IMR-90 (cell line): ENCODE data around the gene SSH2. TPM values are rescaled to one million over a fixed set of nuclear protein-coding genes. Genes with fewer than 3 reads are reported as not detected.

ENCODE experiments used
- ATAC-seq: fragments of 200-7000 bp; cut with Tn5 transposase; 2 replicates; pipeline ENCODE4 v1.9.1; 2020; ENCODE audit warnings: low read depth, mild to moderate bottlenecking, moderate library complexity
- BruUV-seq: library from RNA; stranded (reverse); fragments of 400-500 nt; replicated peaks from 2 replicates; lab custom pipeline; 2021; lab: Mats Ljungman, UMichigan
- CTCF ChIA-PET: fragments of 300-600 bp; formaldehyde crosslinking; extraction: SDS; loops from one replicate; lab custom pipeline; 2021; ENCODE audit warnings: antibody characterized with exemption; lab: Yijun Ruan, JAX
- POLR2A ChIA-PET: fragments of 300-600 bp; sonication (Branson Sonifier 250); formaldehyde crosslinking; loops from one replicate; lab custom pipeline; 2022; ENCODE audit warnings: antibody characterized with exemption; ENCODE audit not compliant: unreplicated experiment; lab: Charles Lee
- DNase-seq: peaks from one replicate; pipeline ENCODE4 v3.0.0; 2013
- H2AFZ ChIP-seq: replicated peaks from 2 replicates; pipeline ENCODE3; 2013; ENCODE audit warnings: low read length, mild to moderate bottlenecking; ENCODE audit not compliant: poor library complexity
- H2AK5ac ChIP-seq: 2 replicates; pipeline ENCODE4 v1.6.1; 2013; ENCODE audit warnings: low read depth, low read length, inconsistent platforms
- H2AK9ac ChIP-seq: replicated peaks from 2 replicates; pipeline ENCODE3; 2013; ENCODE audit warnings: mild to moderate bottlenecking, low read depth, low read length, moderate library complexity; ENCODE audit not compliant: poor library complexity
- H2BK120ac ChIP-seq: 2 replicates; pipeline ENCODE4 v1.6.1; 2013; ENCODE audit warnings: low read depth, low read length, inconsistent platforms
- H2BK15ac ChIP-seq: 3 replicates; pipeline ENCODE4 v1.6.1; 2013; ENCODE audit warnings: low read depth, low read length, inconsistent platforms
- H2BK20ac ChIP-seq: 2 replicates; pipeline ENCODE4 v1.6.1; 2013; ENCODE audit warnings: low read depth, mild to moderate bottlenecking, inconsistent platforms, low read length, moderate library complexity
- H2BK5ac ChIP-seq: 2 replicates; pipeline ENCODE4 v1.6.1; 2013; ENCODE audit warnings: mild to moderate bottlenecking, low read depth, low read length, inconsistent platforms; ENCODE audit not compliant: poor library complexity, severe bottlenecking
- H3K14ac ChIP-seq: replicated peaks from 2 replicates; pipeline ENCODE4 v1.6.1; 2013; ENCODE audit warnings: low read depth, low read length, inconsistent platforms
- H3K18ac ChIP-seq: 2 replicates; pipeline ENCODE4 v1.6.1; 2013; ENCODE audit warnings: low read depth, low read length, control low read depth
- H3K23ac ChIP-seq: 2 replicates; pipeline ENCODE4 v1.6.1; 2013; ENCODE audit warnings: low read depth, low read length, inconsistent platforms
- H3K27ac ChIP-seq: 2 replicates; pipeline ENCODE4 v1.5.1; 2013; ENCODE audit warnings: mild to moderate bottlenecking, control low read depth, low read length; ENCODE audit not compliant: insufficient read depth
- H3K27me3 ChIP-seq: 2 replicates; pipeline ENCODE4 v1.6.1; 2013; ENCODE audit warnings: low read length; ENCODE audit not compliant: control insufficient read depth, insufficient read depth
- H3K36me3 ChIP-seq: 2 replicates; pipeline ENCODE4 v1.6.1; 2013; ENCODE audit warnings: low read length, mixed read lengths; ENCODE audit not compliant: control insufficient read depth, insufficient read depth
- H3K4ac ChIP-seq: 2 replicates; pipeline ENCODE4 v1.6.1; 2013; ENCODE audit warnings: low read depth, low read length, inconsistent platforms
- H3K4me1 ChIP-seq: 2 replicates; pipeline ENCODE4 v1.6.1; 2013; ENCODE audit warnings: low read length, mixed read lengths; ENCODE audit not compliant: control insufficient read depth, insufficient read depth
- H3K4me2 ChIP-seq: 2 replicates; pipeline ENCODE4 v1.6.1; 2013; ENCODE audit warnings: low read depth, mild to moderate bottlenecking, control low read depth, low read length, moderate library complexity
- H3K4me3 ChIP-seq: 2 replicates; pipeline ENCODE4 v1.5.1; 2013; ENCODE audit warnings: low read depth, mild to moderate bottlenecking, control low read depth, low read length, moderate library complexity; ENCODE audit not compliant: insufficient read depth
- H3K56ac ChIP-seq: 2 replicates; pipeline ENCODE4 v1.6.1; 2013; ENCODE audit warnings: low read length, inconsistent platforms; ENCODE audit not compliant: insufficient read depth; ENCODE audit errors: extremely low read depth
- H3K79me1 ChIP-seq, 2 experiments: 2 replicates each; pipeline ENCODE4 v1.6.1; 2013; ENCODE audit warnings: low read length in 2 of 2, inconsistent platforms in 1 of 2, low read depth in 1 of 2
- H3K9ac ChIP-seq: 2 replicates; pipeline ENCODE4 v1.6.1; 2013; ENCODE audit warnings: low read depth, low read length, control low read depth
- H3K9me1 ChIP-seq: 2 replicates; pipeline ENCODE4 v1.6.1; 2013; ENCODE audit warnings: low read length, inconsistent platforms; ENCODE audit not compliant: insufficient read depth
- H3K9me3 ChIP-seq: 2 replicates; pipeline ENCODE4 v1.6.1; 2013; ENCODE audit warnings: low read length; ENCODE audit not compliant: control insufficient read depth, insufficient read depth
- H4K20me1 ChIP-seq: 2 replicates; pipeline ENCODE4 v1.6.1; 2013; ENCODE audit warnings: low read length, inconsistent platforms; ENCODE audit not compliant: insufficient read depth
- H4K5ac ChIP-seq: 2 replicates; pipeline ENCODE4 v1.6.1; 2013; ENCODE audit warnings: mild to moderate bottlenecking, low read depth, low read length, control low read depth
- H4K8ac ChIP-seq, 2 experiments: 2 replicates each; pipeline ENCODE4 v1.6.1; 2013; ENCODE audit warnings: low read depth in 2 of 2, low read length in 2 of 2, control low read depth in 1 of 2, inconsistent platforms in 1 of 2
- H4K91ac ChIP-seq: 2 replicates; pipeline ENCODE4 v1.6.1; 2013; ENCODE audit warnings: low read depth, low read length, inconsistent platforms; ENCODE audit not compliant: insufficient read depth
- BHLHE40 ChIP-seq: fragments of 150-350 bp; IDR thresholded peaks from 2 replicates; pipeline ENCODE4 v1.6.1; 2016; ENCODE audit warnings: mild to moderate bottlenecking, low read depth, low read length
- CEBPB ChIP-seq: IDR thresholded peaks from 2 replicates; pipeline ENCODE4 v1.6.1; 2012; ENCODE audit warnings: low read depth, low read length, improper control_type of control experiment
- CHD1 ChIP-seq: IDR thresholded peaks from 2 replicates; pipeline ENCODE4 v1.6.1; 2012; ENCODE audit warnings: low read depth, low read length, improper control_type of control experiment
- ELK1 ChIP-seq: fragments of 150-350 bp; IDR thresholded peaks from 2 replicates; pipeline ENCODE4 v1.6.1; 2016; ENCODE audit warnings: low read depth, mild to moderate bottlenecking, low read length, moderate library complexity, borderline replicate concordance
- FOS ChIP-seq: fragments of 150-350 bp; IDR thresholded peaks from 2 replicates; pipeline ENCODE4 v1.6.1; 2016; ENCODE audit warnings: low read depth, low read length
- MAFK ChIP-seq: IDR thresholded peaks from 2 replicates; pipeline ENCODE4 v1.6.1; 2012; ENCODE audit warnings: low read depth, low read length, improper control_type of control experiment
- MAZ ChIP-seq: IDR thresholded peaks from 2 replicates; pipeline ENCODE4 v1.6.1; 2012; ENCODE audit warnings: low read depth, mild to moderate bottlenecking, low read length, improper control_type of control experiment, moderate library complexity, borderline replicate concordance
- MXI1 ChIP-seq: IDR thresholded peaks from 2 replicates; pipeline ENCODE4 v1.6.1; 2012; ENCODE audit warnings: low read depth, mild to moderate bottlenecking, low read length, moderate library complexity, borderline replicate concordance
- POLR2A ChIP-seq: IDR thresholded peaks from 2 replicates; pipeline ENCODE4 v1.6.1; 2012; ENCODE audit warnings: mild to moderate bottlenecking, low read depth, low read length
- RAD21 ChIP-seq: IDR thresholded peaks from 2 replicates; pipeline ENCODE4 v1.6.1; 2012; ENCODE audit warnings: low read length, improper control_type of control experiment
- RCOR1 ChIP-seq: IDR thresholded peaks from 2 replicates; pipeline ENCODE4 v1.6.1; 2012; ENCODE audit warnings: mild to moderate bottlenecking, low read length, improper control_type of control experiment; ENCODE audit not compliant: insufficient replicate concordance
- RFX5 ChIP-seq: IDR thresholded peaks from 2 replicates; pipeline ENCODE4 v1.8.0; 2012; ENCODE audit warnings: low read depth, mild to moderate bottlenecking, low read length, moderate library complexity
- SMC3 ChIP-seq: fragments of 150-350 bp; IDR thresholded peaks from 2 replicates; pipeline ENCODE4 v1.6.1; 2016; ENCODE audit warnings: low read depth, mild to moderate bottlenecking, antibody characterized with exemption, low read length, moderate library complexity
- WGBS, 2 experiments: methylation state at CpG; one replicate each; pipeline versions ENCODE4 v1.1.5 to v1.1.7; 2013; ENCODE audit warnings: missing lambda C conversion rate in 2 of 2; ENCODE audit not compliant: insufficient read length in 1 of 2; ENCODE audit errors: extremely low coverage in 2 of 2; 5-methylcytosine and 5-hydroxymethylcytosine counted together
- dilution Hi-C: fragments of 300-500 bp; cut with HindIII; formaldehyde crosslinking; loops from one replicate; pipeline ENCODE4 v1.14.3; 2018; ENCODE audit warnings: low sequenced_read_pairs; ENCODE audit not compliant: unreplicated experiment
- in situ Hi-C: fragments of 300-500 bp; cut with MboI; formaldehyde crosslinking; loops from 3 replicates; pipeline ENCODE4 v1.14.3; 2019; ENCODE audit warnings: low sequenced_read_pairs, inconsistent platforms, mixed read lengths
- intact Hi-C: fragments of 100-400 bp; cut with micrococcal nuclease; formaldehyde crosslinking; loops from 2 replicates; pipeline ENCODE4 v1.10.0; 2022
- polyA plus RNA-seq, 3 experiments: library from polyadenylated mRNA; depleted of rRNA; stranded (reverse); fragments of >200 nt; gene quantifications; 2 replicates each; pipeline ENCODE4 v1.2.3, GENCODE V29; 2012; ENCODE audit warnings: low replicate concordance in 1 of 3
- total RNA-seq: library from RNA; depleted of rRNA; stranded (reverse); fragments of >200 nt; gene quantifications from 2 replicates; pipeline ENCODE4 v1.2.3, GENCODE V29; 2012
- TF ChIP-seq, protein P1 (sequence below): fragments of 150-350 bp; IDR thresholded peaks from 2 replicates; pipeline ENCODE4 v1.6.1; 2017; ENCODE audit warnings: mild to moderate bottlenecking, antibody characterized with exemption, low read length, low read depth
- TF ChIP-seq, protein P2 (sequence below): conservative IDR thresholded peaks from 2 replicates; pipeline ENCODE4 v1.5.1; 2012; ENCODE audit warnings: mild to moderate bottlenecking, low read depth, low read length, improper control_type of control experiment

The SSH2 gene
- total and polyA plus RNA-seq, 2 of the 4 experiments (the other 2 are of a cell fraction): 9.3 TPM

DNA sequence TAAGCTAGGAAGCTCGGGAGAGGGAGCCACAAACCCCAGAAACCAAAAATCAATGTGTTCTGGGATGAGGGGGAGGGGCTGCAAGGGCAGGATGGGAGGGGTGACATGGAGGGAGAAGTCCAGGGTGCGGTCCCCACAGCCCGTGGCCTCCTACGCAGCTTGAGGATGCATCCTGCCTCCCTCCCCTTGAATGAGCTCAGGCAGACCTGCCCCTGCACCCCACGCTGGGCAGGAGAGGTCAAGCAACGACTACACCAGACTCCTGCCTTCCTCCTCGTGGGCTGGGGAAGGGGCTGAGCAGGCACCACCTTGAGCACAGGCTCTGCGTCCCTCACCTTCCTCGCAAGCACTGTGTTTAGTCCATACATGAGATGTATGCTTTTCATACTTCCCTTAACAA is 333.2 kb downstream of the SSH2 start:
- Histone ChIP-seq H3K4me2 (no peak overlapping the region), H3K27me3 (peaks cover 2% of the 10 kb centered on the region; the same call in 1 of the 2 replicates), H4K91ac (no peak overlapping the region), H2AFZ (no peak overlapping the region), H3K23ac (no peak overlapping the region), H3K56ac (no peak overlapping the region), H4K5ac (no peak overlapping the region), H3K4ac (no peak overlapping the region), H4K8ac (no peak overlapping the region), H3K4me1 (peaks cover 11% of the 10 kb centered on the region), H3K27ac (no peak overlapping the region), H2BK120ac (no peak overlapping the region), H4K20me1 (peaks cover 36% of the 10 kb centered on the region), H3K79me1 (peaks cover 0 to 16% of the 10 kb centered on the region in 2 experiments), H3K9me3 (no peaks in the 10 kb centered on the region), H3K9ac (no peak overlapping the region), H3K36me3 (no peaks in the 10 kb centered on the region), H3K9me1 (no peaks in the 10 kb centered on the region), H2AK5ac (no peak overlapping the region), H2BK15ac (no peak overlapping the region), H2BK5ac (no peak overlapping the region), H2AK9ac (no peak overlapping the region), H3K14ac (no peak overlapping the region), H3K4me3 (no peak overlapping the region), H3K18ac (no peak overlapping the region), H2BK20ac (no peak overlapping the region)
- dilution Hi-C loops (no loop called here), intact Hi-C loops (no loop called here), in situ Hi-C loops (no loop called here)
- POLR2A ChIA-PET: no interaction called here
- DNase-seq (no peak), ATAC-seq (no peak)
- BruUV-seq: no TSS peak
- TF ChIP-seq, protein P1, sequence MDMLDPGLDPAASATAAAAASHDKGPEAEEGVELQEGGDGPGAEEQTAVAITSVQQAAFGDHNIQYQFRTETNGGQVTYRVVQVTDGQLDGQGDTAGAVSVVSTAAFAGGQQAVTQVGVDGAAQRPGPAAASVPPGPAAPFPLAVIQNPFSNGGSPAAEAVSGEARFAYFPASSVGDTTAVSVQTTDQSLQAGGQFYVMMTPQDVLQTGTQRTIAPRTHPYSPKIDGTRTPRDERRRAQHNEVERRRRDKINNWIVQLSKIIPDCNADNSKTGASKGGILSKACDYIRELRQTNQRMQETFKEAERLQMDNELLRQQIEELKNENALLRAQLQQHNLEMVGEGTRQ: no peak
- TF ChIP-seq RAD21 (no peak), ELK1 (no peak), CHD1 (no peak), SMC3 (no peak), MXI1 (no peak), FOS (no peak), RFX5 (no peak), POLR2A (no peak), CEBPB (no peak), MAFK (no peak), BHLHE40 (no peak), RCOR1 (no peak), MAZ (no peak)
- TF ChIP-seq, protein P2, sequence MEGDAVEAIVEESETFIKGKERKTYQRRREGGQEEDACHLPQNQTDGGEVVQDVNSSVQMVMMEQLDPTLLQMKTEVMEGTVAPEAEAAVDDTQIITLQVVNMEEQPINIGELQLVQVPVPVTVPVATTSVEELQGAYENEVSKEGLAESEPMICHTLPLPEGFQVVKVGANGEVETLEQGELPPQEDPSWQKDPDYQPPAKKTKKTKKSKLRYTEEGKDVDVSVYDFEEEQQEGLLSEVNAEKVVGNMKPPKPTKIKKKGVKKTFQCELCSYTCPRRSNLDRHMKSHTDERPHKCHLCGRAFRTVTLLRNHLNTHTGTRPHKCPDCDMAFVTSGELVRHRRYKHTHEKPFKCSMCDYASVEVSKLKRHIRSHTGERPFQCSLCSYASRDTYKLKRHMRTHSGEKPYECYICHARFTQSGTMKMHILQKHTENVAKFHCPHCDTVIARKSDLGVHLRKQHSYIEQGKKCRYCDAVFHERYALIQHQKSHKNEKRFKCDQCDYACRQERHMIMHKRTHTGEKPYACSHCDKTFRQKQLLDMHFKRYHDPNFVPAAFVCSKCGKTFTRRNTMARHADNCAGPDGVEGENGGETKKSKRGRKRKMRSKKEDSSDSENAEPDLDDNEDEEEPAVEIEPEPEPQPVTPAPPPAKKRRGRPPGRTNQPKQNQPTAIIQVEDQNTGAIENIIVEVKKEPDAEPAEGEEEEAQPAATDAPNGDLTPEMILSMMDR: no peak
- CTCF ChIA-PET: no interaction called here
- WGBS, 2 experiments: 60% methylated on average over 1 of the region's 9 CpGs; no CpG with 5 or more reads in 1 of the 2 experiments
